NCI-H748 treated with DMSO at 0.1 percent for 48 hours (cell line): ENCODE results near the gene TYROBP.
"Not testable (repeated sequence)": the region's sequence is repeated elsewhere in the genome, so short reads cannot be mapped to it uniquely, and the experiment has no call there.

Experiments
- DNase-seq: peaks from one replicate; lab custom pipeline; 2025; lab: John Stamatoyannopoulos, UW

The TYROBP gene

DNA sequence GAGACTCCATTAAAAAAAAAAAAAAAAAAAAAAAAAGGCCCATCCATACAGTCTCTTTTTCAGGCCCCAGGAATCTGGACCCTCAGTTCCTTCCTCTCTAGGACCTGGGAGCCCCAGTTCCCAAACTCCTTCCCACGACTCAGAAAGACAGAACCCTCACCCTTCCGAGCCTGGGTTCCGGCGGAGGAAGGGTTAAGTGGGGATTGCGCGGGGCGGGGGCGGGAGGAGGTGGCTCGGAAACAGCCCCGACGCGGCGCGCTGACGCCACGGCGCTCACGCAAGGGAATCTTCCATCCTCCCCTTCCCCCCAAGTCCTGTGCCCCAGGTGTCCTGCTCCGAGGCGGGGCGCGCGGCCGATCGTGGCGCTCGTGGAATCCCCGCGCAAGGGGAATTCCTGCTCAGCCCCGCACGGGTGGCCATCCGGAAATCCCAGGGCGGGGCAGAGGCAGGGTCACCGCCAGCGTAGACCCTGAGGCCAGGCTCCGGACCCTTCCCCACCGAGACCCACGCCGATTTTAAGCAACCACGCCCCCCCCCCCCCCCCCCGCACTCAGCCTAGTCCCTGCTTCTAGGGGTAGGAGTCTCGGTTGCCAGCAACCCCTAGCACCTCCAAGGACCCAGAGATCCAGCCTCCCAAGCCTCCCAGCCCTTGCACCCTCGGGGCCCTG is 8.4 kb downstream of the TYROBP start:
- peak; percentile 41 for DNase-seq

DNA sequence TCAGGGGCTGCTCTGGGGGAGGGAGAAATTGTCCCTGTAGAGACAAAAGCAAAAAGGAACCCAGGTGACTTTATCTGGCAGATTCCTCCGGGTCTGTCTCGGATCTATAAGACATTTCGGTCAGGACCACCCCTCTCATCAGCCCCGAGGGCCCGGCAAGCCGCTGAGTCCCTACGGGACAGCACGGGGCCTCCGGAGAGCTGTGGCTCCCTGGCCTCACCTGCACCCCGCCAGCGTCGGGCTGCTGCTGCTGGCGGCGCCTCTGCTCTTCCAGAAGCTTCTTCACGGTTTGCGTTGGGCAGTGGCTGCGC is 9.6 kb downstream of the TYROBP start:
- no peak for DNase-seq

DNA sequence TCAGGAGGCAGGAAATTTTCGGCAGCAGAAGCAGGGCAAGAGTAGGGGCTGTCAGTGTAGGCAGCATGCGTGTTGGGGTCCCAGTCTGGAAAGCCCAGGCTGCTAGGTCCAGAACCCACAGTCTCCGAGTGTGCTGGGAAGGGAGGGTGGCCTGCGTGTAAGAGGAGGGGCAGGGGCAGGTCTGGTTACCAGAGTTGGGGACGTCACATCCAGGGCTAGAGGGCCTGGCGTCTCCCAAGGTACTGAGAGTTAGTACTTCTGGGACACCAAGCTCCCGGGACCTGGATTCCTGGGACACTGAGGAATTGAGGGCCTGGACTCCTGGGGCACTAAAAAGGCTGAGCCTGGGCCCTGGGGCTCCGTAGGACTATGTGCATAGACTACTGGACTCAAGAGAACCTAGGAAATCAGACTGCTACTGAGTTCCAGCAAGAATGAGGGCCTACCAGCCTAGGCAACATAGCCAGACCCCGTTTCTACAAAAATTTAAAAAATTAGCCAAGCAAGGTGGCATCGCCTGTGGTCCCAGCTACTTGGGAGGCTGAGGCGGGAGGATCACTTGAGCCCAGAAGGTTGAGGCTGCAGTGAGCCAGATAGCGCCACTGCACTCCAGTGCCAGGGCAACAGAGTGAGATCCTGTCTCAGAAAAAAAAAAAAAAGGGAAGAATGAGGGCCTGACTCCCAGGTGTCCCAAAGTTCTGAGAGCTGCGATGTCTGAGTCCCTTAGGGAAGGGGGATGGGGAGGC is 10.2 kb downstream of the TYROBP start:
- no peak for DNase-seq

DNA sequence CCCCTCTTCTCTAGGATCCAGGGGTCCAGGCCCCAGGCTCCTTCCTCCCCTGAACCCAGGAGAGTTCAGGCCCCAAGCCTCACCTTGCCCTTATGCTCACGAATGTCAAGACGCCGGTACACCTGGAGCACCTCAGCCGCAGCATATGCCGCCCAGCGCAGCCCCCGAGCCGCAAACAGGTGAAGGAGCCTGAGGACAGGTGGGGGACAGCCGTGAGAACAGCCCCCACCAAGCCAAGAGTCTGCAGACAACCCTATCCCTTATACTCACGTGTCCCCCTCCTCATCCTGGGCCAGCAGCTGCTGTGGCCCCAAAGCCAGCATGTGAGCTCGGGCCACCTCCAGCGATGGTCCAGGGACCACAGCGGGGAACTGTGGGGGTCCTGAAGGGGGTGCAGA is 11.5 kb downstream of the TYROBP start:
- DNase-seq, result no peak

DNA sequence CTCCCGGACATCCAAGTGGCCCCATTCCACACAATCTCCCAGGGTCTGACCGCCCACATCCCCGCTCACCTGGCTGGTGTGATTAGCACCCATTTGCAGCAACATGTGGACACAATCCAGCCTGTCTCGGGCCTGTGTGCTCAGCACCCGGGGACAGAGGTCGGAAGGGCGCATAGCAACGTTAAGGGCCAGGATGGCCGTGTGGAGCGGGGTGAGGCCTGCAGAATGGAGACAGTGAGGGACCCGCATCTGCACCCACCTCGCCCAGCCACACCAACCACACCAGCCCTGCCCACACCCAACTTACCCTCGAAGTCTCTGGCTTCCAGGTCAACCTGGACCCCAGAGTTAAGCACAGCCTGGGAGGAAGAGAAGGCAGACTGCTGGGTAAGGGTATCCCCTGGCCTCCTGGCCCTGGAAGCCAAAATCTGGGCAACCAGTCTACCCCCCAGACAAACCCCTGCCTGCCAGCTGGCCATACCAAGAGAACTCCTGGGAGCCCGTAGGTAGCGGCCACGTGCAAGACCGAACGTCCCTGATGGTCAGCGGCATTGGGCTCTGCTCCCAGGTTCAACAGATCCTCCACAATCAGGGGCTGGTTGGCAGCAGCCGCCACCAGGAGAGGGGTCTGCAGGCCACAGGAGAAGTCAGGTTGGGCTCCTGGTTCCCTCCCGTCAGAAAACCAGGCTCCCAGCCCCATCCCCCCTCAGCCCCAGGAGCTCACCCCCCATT is 12.0 kb downstream of the TYROBP start:
- no peak for DNase-seq

DNA sequence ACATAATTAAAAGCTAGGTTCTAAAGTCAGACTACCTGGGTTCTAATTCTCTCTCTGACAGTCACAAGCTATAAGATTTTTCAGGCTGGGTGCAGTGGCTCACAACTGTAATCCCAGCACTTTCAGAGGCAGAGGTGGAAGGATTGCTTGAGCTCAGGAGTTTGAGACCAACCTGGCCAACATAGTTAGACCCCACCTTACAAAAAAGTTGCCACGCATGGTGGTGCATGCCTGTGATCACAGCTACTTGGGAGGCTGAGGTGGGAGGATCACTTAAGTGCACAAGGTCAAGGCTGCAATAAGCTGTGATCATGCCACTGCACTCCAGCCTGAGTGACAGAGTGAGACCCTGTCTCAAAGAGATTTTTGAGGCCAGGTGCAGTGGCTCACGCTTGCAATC is 13.8 kb downstream of the TYROBP start:
- DNase-seq, result no peak

DNA sequence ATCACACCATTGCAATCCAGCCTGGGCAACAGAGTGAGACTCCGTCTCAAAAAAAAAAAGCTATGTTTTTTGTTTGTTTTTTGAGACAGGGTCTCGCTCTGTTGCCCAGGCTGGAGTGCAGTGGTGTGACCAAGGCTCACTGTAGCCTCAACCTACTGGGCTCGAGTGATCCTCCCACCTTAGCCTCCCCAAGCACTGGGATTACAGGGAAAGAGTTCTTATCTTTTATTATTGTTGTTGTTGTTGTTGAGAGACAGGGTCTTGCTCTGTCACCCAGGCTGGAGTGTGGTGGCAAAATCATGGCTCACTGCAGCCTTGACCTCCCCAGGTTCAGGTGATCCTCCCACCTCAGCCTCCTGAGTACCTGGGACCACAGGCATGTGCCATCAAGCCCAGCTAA is 16.3 kb downstream of the TYROBP start:
- DNase-seq, result not testable (repeated sequence)

DNA sequence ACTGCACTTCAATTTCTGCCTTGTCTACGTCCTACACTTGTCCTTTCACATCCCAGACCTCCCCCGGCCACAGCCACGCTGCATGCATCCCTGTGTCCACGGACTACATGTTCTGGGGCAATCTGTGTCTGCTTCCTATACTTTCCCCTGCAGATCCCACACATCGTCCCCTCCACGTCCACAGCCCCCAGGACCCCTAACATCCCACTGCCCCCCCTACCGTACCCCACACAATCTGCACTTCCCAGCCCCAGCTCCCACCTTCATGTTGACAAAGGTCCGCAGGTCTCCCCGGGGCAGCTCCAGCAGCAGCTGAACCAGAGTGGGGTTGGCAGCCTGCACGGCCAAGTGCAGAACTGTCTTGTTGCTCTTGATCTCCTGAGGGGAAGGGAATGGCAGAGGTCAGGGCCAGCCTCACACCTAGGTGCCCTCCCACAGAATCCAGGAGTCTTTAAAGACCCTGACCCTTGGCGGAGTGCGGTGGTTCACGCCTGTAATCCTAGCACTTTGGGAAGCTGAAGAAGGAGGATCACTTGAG is 17.9 kb downstream of the TYROBP start:
- DNase-seq, result no peak

DNA sequence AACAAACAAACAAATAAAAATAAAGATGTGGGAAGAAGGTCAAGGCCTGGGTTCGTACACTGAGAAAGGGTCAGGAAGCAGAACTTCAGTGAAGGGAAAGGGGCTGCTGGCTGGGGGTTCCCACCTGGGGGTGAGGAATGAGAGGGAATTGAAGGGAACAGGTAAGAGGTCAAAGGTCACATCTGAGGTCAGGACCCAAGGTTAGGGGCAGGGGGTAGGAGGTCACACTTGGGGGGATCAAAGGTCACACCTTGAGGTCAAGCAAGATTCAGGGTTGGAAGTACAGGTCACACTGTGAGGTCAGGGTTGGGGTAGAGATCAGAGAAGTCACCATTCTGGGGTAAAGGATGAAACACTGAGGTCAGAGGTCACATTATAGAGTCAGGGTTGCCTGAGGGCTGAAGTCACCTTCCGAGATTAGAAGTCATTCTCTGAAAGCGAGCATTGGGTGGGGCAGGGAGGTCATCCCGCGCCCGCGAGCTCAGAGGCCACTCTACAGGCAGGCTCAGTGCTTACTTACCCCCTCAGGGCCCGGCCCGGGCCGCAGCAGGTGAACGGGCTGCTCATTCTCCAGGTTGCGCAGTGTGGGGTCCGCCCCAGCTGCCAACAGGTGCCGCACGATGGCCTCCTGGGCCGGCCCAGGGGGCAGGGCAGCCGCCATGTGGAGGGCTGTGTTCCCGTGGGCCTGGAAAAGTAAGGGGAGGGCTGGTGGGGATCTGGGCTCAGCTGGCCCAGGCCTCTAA is 18.6 kb downstream of the TYROBP start:
- no peak for DNase-seq

DNA sequence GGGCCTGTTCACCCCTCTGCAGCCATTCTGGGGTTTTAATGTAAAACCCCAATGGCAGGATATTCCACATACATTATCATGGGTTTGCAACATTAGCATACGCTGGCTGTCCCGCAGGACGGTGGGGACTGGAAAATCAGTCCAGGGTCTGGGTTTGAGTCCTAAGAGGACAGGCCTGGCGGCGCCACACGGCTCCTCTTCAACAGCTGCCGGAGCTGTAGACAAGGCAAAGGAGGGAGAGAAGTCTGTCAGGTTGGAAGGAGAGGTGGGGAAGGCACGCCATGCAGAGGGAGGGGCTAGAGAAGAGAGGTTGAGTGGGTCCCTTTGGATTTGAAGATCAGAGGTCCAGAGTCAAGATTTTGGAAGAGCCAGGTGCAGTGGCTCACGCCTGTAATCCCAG is 19.7 kb downstream of the TYROBP start:
- no peak for DNase-seq

DNA sequence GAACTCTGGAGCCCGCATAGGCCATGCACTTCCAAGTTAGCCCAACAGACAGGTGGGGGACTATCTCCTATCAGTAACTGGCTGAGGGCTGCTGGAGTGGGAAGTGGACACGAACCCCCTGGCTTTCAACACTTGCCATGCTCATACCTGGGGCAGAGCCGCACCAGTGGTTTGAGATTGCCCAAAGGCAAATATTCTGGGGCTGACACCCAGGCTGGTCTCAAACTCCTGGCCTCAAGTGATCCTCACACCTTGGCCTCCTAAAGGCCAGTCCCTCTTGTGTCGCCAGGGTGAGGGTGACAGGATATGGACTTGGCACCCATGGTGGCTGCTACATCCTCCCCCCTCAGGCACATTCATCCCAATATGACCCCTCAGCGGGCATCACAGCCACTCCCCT is 20.9 kb downstream of the TYROBP start:
- no peak for DNase-seq

DNA sequence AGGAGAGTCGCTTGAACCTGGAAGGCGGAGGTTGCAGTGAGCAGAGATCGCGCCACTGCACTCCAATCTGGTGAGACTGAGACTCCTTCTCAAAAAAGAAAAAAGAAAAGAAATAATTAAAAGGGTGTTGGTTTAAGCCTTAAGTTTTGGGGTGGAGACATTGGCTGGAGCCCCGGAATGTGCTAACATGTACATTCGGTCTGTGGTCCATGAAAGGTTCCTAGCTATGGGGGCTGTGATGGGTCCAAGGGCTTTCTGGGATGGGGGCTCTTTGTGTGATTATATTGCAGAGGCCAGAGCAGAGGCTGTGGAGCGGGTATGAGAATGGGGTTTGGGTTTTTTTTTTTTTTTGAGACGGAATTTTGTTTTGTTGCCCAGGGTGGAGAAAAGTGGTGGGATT is 22.2 kb downstream of the TYROBP start:
- DNase-seq, result no peak

DNA sequence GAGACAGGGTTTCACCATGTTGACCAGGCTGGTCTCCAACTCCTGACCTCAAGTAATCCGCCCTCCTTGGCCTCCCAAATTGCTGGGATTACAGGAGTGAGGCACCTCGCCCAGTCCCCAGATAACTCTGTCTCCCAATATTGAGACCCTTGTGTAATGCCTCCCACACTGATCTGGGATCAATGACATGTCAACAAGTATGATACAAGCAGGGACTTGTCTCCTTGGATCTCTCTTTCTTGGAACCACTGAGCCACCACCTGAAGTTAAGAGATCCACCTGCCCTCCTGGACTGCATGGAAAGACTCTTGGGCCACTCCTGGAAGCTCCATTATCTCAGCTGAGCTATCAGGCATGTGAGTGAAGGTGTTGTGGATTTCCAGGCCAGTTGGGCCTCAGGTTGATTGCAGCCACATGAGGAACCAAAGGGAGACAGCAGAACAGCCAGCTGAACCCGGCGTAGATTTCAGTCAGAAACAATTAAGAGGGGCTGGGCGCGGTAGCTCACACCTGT is 22.8 kb downstream of the TYROBP start:
- no peak for DNase-seq

DNA sequence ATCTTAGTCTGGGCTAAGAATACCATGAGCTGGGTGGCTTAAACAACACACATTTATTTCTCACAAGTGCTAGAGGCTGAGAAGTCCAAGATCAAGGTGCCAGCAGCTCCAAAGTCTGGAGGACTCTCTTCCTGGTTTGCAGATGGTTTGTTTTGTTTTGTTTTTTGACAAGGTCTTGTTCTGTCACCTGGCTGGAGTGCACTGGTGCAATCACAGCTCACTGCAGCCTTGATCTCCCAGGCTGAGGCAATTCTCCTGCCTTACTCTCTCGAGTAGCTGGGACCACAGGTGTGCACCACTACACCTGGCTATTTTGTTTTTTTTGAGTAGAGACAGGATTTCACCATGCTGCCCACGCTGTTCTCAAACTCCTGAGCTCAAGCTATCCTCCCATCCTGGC is 24.2 kb downstream of the TYROBP start:
- DNase-seq, result no peak

DNA sequence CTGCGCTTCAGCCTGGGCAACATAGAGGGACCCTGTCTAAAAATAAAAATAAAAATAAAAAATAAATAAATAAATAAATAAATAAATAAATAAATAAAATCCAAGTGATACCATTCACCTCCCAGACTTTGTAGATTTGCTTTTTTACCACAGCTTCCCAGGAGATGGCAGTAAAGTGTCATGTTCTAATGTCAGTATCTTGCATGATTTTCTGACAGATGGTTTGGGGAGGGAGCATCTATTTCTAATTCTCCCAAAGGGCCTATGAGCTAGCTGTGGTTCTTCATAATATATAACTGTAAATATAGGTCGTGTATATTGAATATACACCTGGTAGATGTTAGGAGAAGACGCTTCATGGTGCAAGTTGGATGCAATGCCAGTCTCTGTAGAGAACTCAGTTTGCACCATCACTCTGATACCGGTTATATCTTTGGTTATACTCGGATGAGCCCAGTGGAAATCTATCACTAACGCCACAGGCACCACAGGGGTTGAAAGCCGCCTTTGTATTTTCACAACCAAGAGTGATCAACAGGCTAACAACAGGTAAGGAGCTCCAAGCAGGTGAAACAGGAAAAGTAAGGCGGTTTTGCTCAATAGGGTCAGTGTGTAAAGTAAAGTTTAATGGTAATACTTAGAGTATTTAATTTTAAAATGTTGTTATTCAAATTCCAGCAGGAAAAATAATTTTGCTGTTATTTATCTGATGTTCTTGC is 25.8 kb downstream of the TYROBP start:
- peak; percentile 74 for DNase-seq

DNA sequence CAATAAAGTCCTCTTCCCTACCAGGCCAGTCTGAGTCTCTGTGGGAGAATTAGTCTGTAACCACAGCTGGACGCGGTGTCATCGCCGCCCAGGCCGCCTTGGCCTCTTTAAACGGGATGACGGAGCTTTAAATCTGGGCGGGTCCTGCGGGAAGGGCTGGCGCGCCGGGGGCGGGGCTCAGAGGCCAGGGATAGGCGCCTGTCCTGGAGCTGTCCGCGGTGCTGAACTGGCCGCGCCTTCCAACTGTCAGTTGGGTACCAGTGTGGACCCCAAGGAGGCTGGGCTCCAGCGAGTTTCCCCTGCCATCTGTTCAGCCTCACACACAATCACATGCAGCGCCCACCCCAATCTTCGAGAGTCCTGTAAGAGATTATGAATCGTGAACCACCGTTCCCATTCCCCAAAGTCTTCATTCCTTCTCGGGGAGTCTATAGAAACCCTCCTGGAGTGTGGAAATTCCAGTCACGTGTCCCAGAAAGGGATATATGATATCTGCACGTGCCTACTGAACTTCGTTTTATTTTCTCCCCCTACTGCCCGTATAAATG is 28.3 kb downstream of the TYROBP start:
- peak; percentile 56 for DNase-seq

DNA sequence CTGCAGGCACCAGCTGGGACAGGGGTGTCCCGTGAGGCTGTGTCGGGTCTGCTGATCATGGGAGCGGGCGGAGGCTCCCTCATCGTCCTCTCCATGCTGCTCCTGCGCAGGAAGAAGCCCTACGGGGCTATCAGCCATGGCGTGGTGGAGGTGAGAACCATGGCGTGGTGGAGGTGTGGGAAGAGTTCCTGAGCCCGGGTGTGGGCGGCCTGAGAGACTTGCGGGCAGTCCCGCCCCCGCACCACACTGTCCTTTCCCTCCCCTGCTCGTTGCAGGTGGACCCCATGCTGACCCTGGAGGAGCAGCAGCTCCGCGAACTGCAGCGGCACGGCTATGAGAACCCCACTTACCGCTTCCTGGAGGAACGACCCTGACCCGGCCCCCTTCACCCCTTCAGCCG is 29.0 kb downstream of the TYROBP start:
- no peak for DNase-seq

DNA sequence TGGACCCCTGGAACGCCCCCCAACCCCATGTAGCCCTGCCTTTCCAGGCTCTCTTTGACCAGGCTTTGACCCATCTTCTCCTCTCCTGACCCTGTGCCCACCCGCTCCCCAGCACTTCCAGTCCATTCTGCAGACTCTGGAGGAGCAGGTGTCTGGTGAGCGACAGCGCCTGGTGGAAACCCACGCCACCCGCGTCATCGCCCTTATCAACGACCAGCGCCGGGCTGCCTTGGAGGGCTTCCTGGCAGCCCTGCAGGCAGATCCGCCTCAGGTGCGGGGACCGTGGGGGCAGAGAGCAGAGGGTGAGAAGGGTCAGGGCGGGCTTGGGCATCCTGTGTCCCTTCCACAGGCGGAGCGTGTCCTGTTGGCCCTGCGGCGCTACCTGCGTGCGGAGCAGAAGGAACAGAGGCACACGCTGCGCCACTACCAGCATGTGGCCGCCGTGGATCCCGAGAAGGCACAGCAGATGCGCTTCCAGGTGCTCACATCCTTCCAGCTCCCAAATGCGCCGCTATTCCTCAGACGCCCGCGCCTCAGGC is 33.6 kb downstream of the TYROBP start:
- no peak for DNase-seq

DNA sequence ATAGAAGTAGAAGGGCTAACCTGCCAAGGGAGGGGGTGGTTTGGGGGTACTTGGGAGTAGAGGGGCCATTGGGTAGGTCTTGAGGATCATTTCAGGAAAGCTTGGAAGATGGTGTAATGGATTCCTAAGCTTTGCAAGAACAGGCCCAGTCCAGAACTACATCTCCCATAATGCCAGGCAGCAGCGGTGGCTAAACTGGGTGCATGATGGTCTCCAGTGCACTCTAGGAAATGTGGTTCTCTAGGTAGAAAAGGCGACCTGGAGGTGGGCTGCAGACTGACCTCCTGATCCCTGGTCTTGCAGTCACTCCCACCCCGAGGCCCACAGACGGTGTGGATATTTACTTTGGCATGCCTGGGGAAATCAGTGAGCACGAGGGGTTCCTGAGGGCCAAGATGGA is 35.9 kb downstream of the TYROBP start:
- no peak for DNase-seq

DNA sequence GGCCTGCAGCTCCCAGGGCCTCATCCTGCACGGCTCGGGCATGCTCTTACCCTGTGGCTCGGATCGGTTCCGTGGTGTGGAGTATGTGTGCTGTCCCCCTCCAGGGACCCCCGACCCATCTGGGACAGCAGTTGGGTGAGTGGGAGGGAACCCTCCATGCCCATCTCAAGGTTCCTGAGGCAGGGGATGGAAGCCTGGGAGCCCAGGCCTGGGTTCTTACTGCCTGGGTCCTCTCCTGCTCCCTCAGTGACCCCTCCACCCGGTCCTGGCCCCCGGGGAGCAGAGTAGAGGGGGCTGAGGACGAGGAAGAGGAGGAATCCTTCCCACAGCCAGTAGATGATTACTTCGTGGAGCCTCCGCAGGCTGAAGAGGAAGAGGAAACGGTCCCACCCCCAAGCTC is 36.5 kb downstream of the TYROBP start:
- no peak for DNase-seq

DNA sequence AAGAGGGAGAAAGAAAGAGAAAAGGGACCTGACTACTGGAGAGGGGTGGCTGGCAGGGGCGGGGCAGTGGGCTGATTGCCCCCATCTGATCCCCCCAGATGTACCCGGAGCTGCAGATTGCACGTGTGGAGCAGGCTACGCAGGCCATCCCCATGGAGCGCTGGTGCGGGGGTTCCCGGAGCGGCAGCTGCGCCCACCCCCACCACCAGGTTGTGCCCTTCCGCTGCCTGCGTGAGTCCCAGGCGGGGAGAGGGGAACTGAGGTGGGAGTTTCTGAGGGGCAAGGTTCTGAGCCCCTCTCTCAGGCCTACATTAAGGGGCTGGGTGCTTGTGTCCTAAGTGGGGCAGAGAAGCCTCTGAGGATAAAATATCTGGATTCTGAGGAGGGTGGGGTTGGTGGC is 37.3 kb downstream of the TYROBP start:
- DNase-seq, result no peak
